HL-60 (cell line): ENCODE measurements around the gene GLI2.

Source experiments
- DNase-seq, 2 experiments: peaks; one replicate each; pipeline ENCODE4 v3.0.0-alpha.2; 2010 to 2020; ENCODE audit warnings: low read depth in 1 of 2, low spot score in 1 of 2
- H3K27ac ChIP-seq: fragments of 250-450 bp; sonication (Bioruptor Pico); replicated peaks from 2 replicates; pipeline ENCODE4 v1.5.1; 2020; ENCODE audit warnings: mild to moderate bottlenecking, moderate library complexity
- H3K27me3 ChIP-seq: fragments of 250-450 bp; sonication (Bioruptor Pico); 2 replicates; pipeline ENCODE4 v1.5.1; 2021; ENCODE audit warnings: mild to moderate bottlenecking, moderate library complexity; ENCODE audit not compliant: insufficient read depth, poor library complexity, severe bottlenecking
- H3K4me3 ChIP-seq: replicated peaks from 2 replicates; pipeline ENCODE4 v1.5.1; 2011; ENCODE audit warnings: mild to moderate bottlenecking, control low read depth, low read length; ENCODE audit not compliant: insufficient read depth
- GABPA ChIP-seq: IDR thresholded peaks from 2 replicates; pipeline ENCODE4 v1.6.1; 2012; ENCODE audit warnings: low read depth
- POLR2AphosphoS5 ChIP-seq: IDR thresholded peaks from 2 replicates; pipeline ENCODE4 v1.6.1; 2012; ENCODE audit warnings: low read depth
- SPI1 ChIP-seq: IDR thresholded peaks from 2 replicates; pipeline ENCODE4 v1.6.1; 2012; ENCODE audit warnings: low read depth, mild to moderate bottlenecking, borderline replicate concordance
- TF ChIP-seq, protein P1 (sequence below): IDR thresholded peaks from one replicate; pipeline ENCODE4 v1.5.1; 2011; ENCODE audit warnings: low read length, control low read depth, inconsistent platforms; ENCODE audit not compliant: insufficient read depth
- TF ChIP-seq, protein P2 (sequence below): IDR thresholded peaks from 2 replicates; pipeline ENCODE4 v1.6.1; 2012; ENCODE audit warnings: low read depth; ENCODE audit not compliant: insufficient replicate concordance

The GLI2 gene

DNA sequence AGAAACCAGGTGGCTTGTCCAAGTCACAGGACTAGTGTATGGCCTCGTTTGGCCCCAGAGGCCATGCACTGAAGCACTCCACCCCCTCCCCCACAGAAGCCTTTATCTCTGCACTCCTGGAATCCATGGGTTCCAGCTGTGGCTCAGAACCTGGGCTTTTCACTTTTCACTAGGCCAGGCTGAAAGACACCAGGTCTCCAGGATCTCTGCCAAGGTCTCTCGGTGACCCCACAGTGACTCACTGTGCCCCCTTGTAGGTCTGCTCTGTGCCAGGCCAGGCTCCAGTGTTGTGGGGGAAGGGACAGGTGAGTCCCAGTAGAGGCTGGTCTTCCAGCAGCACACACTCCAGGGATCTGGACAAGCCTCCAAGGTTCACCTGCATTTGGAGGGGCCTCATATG is 31.0 kb upstream of the GLI2 start:
- H3K27ac ChIP-seq: no peak overlapping the region
- DNase-seq: no peak
- TF ChIP-seq GABPA (no peak), POLR2AphosphoS5 (no peak), SPI1 (no peak)
- TF ChIP-seq, protein P1, sequence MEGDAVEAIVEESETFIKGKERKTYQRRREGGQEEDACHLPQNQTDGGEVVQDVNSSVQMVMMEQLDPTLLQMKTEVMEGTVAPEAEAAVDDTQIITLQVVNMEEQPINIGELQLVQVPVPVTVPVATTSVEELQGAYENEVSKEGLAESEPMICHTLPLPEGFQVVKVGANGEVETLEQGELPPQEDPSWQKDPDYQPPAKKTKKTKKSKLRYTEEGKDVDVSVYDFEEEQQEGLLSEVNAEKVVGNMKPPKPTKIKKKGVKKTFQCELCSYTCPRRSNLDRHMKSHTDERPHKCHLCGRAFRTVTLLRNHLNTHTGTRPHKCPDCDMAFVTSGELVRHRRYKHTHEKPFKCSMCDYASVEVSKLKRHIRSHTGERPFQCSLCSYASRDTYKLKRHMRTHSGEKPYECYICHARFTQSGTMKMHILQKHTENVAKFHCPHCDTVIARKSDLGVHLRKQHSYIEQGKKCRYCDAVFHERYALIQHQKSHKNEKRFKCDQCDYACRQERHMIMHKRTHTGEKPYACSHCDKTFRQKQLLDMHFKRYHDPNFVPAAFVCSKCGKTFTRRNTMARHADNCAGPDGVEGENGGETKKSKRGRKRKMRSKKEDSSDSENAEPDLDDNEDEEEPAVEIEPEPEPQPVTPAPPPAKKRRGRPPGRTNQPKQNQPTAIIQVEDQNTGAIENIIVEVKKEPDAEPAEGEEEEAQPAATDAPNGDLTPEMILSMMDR: no peak
- TF ChIP-seq, protein P2, sequence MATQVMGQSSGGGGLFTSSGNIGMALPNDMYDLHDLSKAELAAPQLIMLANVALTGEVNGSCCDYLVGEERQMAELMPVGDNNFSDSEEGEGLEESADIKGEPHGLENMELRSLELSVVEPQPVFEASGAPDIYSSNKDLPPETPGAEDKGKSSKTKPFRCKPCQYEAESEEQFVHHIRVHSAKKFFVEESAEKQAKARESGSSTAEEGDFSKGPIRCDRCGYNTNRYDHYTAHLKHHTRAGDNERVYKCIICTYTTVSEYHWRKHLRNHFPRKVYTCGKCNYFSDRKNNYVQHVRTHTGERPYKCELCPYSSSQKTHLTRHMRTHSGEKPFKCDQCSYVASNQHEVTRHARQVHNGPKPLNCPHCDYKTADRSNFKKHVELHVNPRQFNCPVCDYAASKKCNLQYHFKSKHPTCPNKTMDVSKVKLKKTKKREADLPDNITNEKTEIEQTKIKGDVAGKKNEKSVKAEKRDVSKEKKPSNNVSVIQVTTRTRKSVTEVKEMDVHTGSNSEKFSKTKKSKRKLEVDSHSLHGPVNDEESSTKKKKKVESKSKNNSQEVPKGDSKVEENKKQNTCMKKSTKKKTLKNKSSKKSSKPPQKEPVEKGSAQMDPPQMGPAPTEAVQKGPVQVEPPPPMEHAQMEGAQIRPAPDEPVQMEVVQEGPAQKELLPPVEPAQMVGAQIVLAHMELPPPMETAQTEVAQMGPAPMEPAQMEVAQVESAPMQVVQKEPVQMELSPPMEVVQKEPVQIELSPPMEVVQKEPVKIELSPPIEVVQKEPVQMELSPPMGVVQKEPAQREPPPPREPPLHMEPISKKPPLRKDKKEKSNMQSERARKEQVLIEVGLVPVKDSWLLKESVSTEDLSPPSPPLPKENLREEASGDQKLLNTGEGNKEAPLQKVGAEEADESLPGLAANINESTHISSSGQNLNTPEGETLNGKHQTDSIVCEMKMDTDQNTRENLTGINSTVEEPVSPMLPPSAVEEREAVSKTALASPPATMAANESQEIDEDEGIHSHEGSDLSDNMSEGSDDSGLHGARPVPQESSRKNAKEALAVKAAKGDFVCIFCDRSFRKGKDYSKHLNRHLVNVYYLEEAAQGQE: no peak

DNA sequence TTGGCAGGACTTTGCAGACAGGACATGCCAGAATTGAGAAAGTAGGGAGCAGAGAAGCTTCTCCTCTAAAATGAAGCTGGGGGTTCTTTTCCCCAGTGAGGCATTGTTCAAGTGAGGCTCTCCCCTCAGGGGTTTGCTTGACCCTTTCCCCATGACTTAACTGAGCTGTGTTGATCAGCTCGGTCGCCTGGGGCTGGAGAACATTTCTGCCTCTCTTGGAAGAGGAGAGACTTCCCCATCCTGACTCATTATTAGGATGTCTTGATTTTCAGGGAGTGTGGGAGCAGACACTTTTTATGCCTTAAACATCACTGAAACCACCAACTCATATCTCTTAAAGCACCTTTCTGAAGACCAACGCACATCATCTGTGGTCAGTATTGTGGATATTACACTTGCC is 27.9 kb upstream of the GLI2 start:
- H3K27ac ChIP-seq: no peak overlapping the region
- H3K27me3 ChIP-seq: no peaks in the 10 kb centered on the region
- no peak overlapping the region for H3K4me3 ChIP-seq
- TF ChIP-seq POLR2AphosphoS5 (no peak), SPI1 (no peak)
- no peak for DNase-seq

More for the DNA sequence above, 31.0 kb upstream of the GLI2 start:
- H3K4me3 ChIP-seq: no peak overlapping the region
- H3K27me3 ChIP-seq: no peaks in the 10 kb centered on the region

DNA sequence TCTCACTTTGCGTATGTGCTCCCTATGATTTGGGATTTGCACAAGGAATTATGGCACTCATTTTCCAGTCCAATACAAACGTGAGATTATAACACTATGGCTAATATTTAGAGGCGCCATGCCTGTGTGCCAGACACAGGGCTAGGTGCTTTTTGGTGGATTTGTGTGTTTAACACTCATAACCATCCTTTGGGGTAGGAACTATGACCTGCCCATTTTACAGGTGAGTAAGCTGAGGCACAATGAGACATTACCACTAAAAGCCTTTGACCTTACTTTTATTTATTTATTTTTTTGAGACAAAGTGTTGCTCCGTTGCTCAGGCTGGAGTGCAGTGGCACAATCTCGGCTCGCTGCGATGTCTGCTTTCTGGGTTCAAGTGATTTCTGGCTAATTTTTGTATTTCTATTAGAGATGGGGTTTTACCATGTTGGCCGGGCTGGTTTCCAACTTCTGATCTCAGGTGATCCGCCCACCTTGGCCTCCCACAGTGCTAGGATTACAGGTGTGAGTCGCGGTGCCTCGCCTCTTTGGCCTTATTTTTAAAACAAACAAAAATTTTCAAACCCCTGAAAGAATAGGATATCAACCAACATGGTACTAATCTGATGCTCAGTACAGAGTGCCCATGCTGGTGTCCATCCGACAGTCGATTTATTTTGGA is 26.6 kb upstream of the GLI2 start:
- no peak overlapping the region for H3K27ac ChIP-seq
- TF ChIP-seq, protein P1: no peak
- TF ChIP-seq POLR2AphosphoS5: no peak
- no peak for TF ChIP-seq SPI1
- TF ChIP-seq GABPA: no peak
- TF ChIP-seq, protein P2: no peak

DNA sequence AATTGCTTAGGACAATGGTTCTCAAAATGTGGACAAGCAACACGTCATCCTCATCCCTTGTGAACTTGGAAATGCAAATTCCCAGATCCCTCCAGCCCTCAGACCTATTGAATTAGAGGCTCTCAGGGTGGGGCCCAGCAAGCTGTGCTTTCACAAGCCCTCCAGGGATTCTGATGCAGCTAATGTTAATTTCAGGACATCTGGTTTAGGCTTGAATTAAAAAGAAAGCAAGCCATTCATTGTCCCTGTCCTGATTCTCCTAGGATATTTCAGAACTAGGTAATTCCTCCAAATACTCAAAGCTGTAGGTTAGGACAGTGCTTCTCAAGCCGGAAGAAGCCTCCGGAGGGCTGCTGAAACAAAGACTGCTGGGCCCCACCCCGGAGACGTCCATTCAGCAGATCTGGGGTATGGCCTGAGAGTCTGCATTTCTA is 26.0 kb upstream of the GLI2 start:
- no peak for DNase-seq
- Histone ChIP-seq H3K4me3 (no peak overlapping the region), H3K27me3 (no peaks in the 10 kb centered on the region), H3K27ac (no peak overlapping the region)
- no peak for TF ChIP-seq SPI1
- TF ChIP-seq GABPA: no peak
- TF ChIP-seq, protein P2: no peak
- TF ChIP-seq, protein P1: no peak
- TF ChIP-seq POLR2AphosphoS5: no peak

More for the DNA sequence above, 26.6 kb upstream of the GLI2 start:
- no peak for DNase-seq
- no peak overlapping the region for H3K4me3 ChIP-seq
- no peaks in the 10 kb centered on the region for H3K27me3 ChIP-seq
